HepG2 (cell line): ENCODE measurements around the gene VSX1. TPM values are rescaled to one million over a fixed set of nuclear protein-coding genes. Genes with fewer than 3 reads are reported as not detected.

ENCODE experiments used
- CREM ChIP-seq, 2 experiments: sonication (generic) in 1 of 2; formaldehyde crosslinking in 1 of 2; IDR thresholded peaks; 2 replicates each; pipeline versions ENCODE4 v1.4.0 to v1.6.1; 2016 to 2020; ENCODE audit warnings: antibody characterized with exemption in 1 of 2, mild to moderate bottlenecking in 1 of 2, missing genetic modification reagents in 1 of 2
- ERF ChIP-seq: IDR thresholded peaks from 2 replicates; pipeline ENCODE4 v1.6.1; 2018; ENCODE audit warnings: missing biosample characterization, missing genetic modification reagents
- HOXA5 ChIP-seq: sonication (generic); formaldehyde crosslinking; IDR thresholded peaks from 2 replicates; pipeline ENCODE4 v1.4.0; 2020; ENCODE audit warnings: missing genetic modification reagents
- MAFG ChIP-seq: sonication (generic); formaldehyde crosslinking; IDR thresholded peaks from 2 replicates; pipeline ENCODE4 v1.5.1; 2020; ENCODE audit warnings: mild to moderate bottlenecking, missing genetic modification reagents
- NCOA1 ChIP-seq: sonication (generic); formaldehyde crosslinking; IDR thresholded peaks from 2 replicates; pipeline ENCODE4 v1.9.0; 2021; ENCODE audit warnings: missing genetic modification reagents
- SAP130 ChIP-seq: IDR thresholded peaks from 2 replicates; pipeline ENCODE4 v1.6.1; 2016; ENCODE audit warnings: low read depth
- ZNF776 ChIP-seq: sonication (generic); formaldehyde crosslinking; IDR thresholded peaks from 2 replicates; pipeline ENCODE4 v1.4.0; 2020; ENCODE audit warnings: mild to moderate bottlenecking, missing genetic modification reagents
- ZSCAN29 ChIP-seq: sonication (generic); formaldehyde crosslinking; conservative IDR thresholded peaks from 2 replicates; pipeline ENCODE4 v1.4.0; 2020; ENCODE audit warnings: mild to moderate bottlenecking, missing genetic modification reagents
- polyA plus RNA-seq, 8 experiments: library from polyadenylated mRNA; depleted of rRNA in 3 of 8; stranded (reverse) in 7 of 8; unstranded in 1 of 8; fragments of >200 nt; fragmentation: Illumina TruSeq in 4 of 8; extraction: Trizol in 4 of 8; gene quantifications; 2 replicates each; pipeline versions ENCODE4 v1.2.1 to v1.2.3, GENCODE V29; 2011 to 2016; ENCODE audit warnings: low read depth in 4 of 8, missing spikeins in 1 of 8, mixed read lengths in 1 of 8; ENCODE audit not compliant: insufficient read depth in 1 of 8
- total RNA-seq, 5 experiments: library from RNA; depleted of rRNA; stranded (reverse); fragments of >200 nt; fragmentation: Illumina TruSeq; extraction: Trizol; gene quantifications; 2 replicates each; pipeline ENCODE4 v1.2.3, GENCODE V29; 2016; ENCODE audit warnings: low read depth in 1 of 5
- TF ChIP-seq, protein P1 (sequence below): sonication (generic); formaldehyde crosslinking; IDR thresholded peaks from 2 replicates; pipeline ENCODE4 v1.5.1; 2020; ENCODE audit warnings: missing genetic modification reagents, mild to moderate bottlenecking, borderline replicate concordance
- TF ChIP-seq, protein P2 (sequence below): IDR thresholded peaks from 2 replicates; pipeline ENCODE4 v1.6.1; 2012; ENCODE audit warnings: low read depth, low read length, improper control_type of control experiment
- TF ChIP-seq, protein P3 (sequence below): sonication (generic); formaldehyde crosslinking; conservative IDR thresholded peaks from 2 replicates; pipeline ENCODE4 v1.8.0; 2022; ENCODE audit warnings: mild to moderate bottlenecking, moderate library complexity, missing genetic modification reagents
- TF ChIP-seq, protein P4 (sequence below), 2 experiments: IDR thresholded peaks; 2 replicates each; pipeline ENCODE4 v1.6.1; 2011 to 2012; ENCODE audit warnings: low read length in 2 of 2, borderline replicate concordance in 1 of 2, low read depth in 1 of 2, mild to moderate bottlenecking in 1 of 2, moderate library complexity in 1 of 2
- TF ChIP-seq, protein P5 (sequence below): sonication (generic); formaldehyde crosslinking; IDR thresholded peaks from 2 replicates; pipeline ENCODE4 v1.4.0; 2020; ENCODE audit warnings: missing genetic modification reagents; ENCODE audit errors: not compliant biosample characterization
- TF ChIP-seq, protein P6 (sequence below): sonication (generic); formaldehyde crosslinking; IDR thresholded peaks from 2 replicates; pipeline ENCODE4 v1.4.0; 2020; ENCODE audit warnings: missing genetic modification reagents

Gene VSX1
- total and polyA plus RNA-seq, 2 of the 13 experiments (the other 11 are each of a cell fraction or from before 2014, with no cell fraction given) = 0.04 TPM; not detected in 1

DNA sequence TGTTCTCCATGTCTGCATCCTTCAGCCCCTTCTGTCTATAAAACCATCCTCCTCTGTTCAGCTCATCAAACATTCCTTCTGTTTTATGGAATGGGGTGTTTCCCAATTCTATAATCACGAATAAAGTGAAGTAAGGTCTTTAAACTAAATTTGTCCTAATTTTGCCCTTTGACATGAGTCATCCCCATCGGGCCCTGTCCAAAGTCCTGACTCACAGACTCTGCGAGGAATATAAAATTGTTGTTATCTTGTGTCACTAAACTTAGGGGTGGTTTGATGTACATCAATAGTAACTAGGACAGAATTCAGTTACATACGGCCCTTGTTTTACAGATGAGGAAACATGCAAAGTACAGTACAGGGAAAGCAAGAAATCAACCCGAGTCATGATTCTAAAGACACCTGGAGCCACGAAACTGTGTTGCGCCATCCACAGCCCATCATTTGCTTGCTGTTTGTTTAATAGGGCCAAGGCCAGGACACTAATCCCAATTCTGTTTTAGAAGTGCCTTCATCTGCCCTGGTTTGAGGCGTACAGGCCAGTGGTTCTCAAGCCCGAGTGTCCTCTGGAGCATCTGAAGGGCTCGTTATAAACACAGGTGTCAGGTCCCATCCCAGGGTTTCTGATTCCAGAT lies 26.8 kb downstream of the VSX1 start (continued):
- TF ChIP-seq, protein P1, sequence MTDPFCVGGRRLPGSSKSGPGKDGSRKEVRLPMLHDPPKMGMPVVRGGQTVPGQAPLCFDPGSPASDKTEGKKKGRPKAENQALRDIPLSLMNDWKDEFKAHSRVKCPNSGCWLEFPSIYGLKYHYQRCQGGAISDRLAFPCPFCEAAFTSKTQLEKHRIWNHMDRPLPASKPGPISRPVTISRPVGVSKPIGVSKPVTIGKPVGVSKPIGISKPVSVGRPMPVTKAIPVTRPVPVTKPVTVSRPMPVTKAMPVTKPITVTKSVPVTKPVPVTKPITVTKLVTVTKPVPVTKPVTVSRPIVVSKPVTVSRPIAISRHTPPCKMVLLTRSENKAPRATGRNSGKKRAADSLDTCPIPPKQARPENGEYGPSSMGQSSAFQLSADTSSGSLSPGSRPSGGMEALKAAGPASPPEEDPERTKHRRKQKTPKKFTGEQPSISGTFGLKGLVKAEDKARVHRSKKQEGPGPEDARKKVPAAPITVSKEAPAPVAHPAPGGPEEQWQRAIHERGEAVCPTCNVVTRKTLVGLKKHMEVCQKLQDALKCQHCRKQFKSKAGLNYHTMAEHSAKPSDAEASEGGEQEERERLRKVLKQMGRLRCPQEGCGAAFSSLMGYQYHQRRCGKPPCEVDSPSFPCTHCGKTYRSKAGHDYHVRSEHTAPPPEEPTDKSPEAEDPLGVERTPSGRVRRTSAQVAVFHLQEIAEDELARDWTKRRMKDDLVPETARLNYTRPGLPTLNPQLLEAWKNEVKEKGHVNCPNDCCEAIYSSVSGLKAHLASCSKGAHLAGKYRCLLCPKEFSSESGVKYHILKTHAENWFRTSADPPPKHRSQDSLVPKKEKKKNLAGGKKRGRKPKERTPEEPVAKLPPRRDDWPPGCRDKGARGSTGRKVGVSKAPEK (CRISPR knock-in tag) = 0 out of 2 replicates have a peak, but pooled peaks have one; percentile 65
- 0 out of 2 replicates have a peak, but pooled peaks have one; percentile 35 for TF ChIP-seq ZSCAN29
- TF ChIP-seq NCOA1 (CRISPR knock-in tag) = 0 out of 2 replicates have a peak, but pooled peaks have one; percentile 28
- TF ChIP-seq, protein P2, sequence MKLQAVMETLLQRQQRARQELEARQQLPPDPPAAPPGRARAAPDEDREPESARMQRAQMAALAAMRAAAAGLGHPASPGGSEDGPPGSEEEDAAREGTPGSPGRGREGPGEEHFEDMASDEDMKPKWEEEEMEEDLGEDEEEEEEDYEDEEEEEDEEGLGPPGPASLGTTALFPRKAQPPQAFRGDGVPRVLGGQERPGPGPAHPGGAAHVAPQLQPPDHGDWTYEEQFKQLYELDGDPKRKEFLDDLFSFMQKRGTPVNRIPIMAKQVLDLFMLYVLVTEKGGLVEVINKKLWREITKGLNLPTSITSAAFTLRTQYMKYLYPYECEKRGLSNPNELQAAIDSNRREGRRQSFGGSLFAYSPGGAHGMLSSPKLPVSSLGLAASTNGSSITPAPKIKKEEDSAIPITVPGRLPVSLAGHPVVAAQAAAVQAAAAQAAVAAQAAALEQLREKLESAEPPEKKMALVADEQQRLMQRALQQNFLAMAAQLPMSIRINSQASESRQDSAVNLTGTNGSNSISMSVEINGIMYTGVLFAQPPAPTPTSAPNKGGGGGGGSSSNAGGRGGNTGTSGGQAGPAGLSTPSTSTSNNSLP = peak; percentile 72; the same call in 1 of the 2 replicates
- TF ChIP-seq MAFG (CRISPR knock-in tag) = no peak
- TF ChIP-seq, protein P3, sequence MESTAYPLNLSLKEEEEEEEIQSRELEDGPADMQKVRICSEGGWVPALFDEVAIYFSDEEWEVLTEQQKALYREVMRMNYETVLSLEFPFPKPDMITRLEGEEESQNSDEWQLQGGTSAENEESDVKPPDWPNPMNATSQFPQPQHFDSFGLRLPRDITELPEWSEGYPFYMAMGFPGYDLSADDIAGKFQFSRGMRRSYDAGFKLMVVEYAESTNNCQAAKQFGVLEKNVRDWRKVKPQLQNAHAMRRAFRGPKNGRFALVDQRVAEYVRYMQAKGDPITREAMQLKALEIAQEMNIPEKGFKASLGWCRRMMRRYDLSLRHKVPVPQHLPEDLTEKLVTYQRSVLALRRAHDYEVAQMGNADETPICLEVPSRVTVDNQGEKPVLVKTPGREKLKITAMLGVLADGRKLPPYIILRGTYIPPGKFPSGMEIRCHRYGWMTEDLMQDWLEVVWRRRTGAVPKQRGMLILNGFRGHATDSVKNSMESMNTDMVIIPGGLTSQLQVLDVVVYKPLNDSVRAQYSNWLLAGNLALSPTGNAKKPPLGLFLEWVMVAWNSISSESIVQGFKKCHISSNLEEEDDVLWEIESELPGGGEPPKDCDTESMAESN (CRISPR knock-in tag) = 0 out of 2 replicates have a peak, but pooled peaks have one; percentile 27
- TF ChIP-seq, protein P4, sequence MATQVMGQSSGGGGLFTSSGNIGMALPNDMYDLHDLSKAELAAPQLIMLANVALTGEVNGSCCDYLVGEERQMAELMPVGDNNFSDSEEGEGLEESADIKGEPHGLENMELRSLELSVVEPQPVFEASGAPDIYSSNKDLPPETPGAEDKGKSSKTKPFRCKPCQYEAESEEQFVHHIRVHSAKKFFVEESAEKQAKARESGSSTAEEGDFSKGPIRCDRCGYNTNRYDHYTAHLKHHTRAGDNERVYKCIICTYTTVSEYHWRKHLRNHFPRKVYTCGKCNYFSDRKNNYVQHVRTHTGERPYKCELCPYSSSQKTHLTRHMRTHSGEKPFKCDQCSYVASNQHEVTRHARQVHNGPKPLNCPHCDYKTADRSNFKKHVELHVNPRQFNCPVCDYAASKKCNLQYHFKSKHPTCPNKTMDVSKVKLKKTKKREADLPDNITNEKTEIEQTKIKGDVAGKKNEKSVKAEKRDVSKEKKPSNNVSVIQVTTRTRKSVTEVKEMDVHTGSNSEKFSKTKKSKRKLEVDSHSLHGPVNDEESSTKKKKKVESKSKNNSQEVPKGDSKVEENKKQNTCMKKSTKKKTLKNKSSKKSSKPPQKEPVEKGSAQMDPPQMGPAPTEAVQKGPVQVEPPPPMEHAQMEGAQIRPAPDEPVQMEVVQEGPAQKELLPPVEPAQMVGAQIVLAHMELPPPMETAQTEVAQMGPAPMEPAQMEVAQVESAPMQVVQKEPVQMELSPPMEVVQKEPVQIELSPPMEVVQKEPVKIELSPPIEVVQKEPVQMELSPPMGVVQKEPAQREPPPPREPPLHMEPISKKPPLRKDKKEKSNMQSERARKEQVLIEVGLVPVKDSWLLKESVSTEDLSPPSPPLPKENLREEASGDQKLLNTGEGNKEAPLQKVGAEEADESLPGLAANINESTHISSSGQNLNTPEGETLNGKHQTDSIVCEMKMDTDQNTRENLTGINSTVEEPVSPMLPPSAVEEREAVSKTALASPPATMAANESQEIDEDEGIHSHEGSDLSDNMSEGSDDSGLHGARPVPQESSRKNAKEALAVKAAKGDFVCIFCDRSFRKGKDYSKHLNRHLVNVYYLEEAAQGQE (IDR thresholded peaks at IDR 0.05; ENCODE audit: borderline replicate concordance in 1 of 2, low read depth in 1 of 2, low read length in 2 of 2) = peak; percentile 40 to 94
- peak; percentile 60 for TF ChIP-seq SAP130 (CRISPR knock-in tag)
- TF ChIP-seq HOXA5 (CRISPR knock-in tag) = no peak
- 0 out of 2 replicates have a peak, but pooled peaks have one; percentile 36 for TF ChIP-seq ZNF776
- TF ChIP-seq, protein P5, sequence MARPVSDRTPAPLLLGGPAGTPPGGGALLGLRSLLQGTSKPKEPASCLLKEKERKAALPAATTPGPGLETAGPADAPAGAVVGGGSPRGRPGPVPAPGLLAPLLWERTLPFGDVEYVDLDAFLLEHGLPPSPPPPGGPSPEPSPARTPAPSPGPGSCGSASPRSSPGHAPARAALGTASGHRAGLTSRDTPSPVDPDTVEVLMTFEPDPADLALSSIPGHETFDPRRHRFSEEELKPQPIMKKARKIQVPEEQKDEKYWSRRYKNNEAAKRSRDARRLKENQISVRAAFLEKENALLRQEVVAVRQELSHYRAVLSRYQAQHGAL = no peak
- TF ChIP-seq CREM (IDR thresholded peaks at IDR 0.05) = peak; percentile 29; the same call in 1 of the 2 replicates
- TF ChIP-seq CREM (CRISPR knock-in tag; IDR thresholded peaks at IDR 0.05) = no peak
- TF ChIP-seq ERF (CRISPR knock-in tag) = 0 out of 2 replicates have a peak, but pooled peaks have one; percentile 45
- TF ChIP-seq, protein P6, sequence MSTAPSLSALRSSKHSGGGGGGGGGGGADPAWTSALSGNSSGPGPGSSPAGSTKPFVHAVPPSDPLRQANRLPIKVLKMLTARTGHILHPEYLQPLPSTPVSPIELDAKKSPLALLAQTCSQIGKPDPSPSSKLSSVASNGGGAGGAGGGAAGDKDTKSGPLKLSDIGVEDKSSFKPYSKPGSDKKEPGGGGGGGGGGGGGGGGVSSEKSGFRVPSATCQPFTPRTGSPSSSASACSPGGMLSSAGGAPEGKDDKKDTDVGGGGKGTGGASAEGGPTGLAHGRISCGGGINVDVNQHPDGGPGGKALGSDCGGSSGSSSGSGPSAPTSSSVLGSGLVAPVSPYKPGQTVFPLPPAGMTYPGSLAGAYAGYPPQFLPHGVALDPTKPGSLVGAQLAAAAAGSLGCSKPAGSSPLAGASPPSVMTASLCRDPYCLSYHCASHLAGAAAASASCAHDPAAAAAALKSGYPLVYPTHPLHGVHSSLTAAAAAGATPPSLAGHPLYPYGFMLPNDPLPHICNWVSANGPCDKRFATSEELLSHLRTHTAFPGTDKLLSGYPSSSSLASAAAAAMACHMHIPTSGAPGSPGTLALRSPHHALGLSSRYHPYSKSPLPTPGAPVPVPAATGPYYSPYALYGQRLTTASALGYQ (CRISPR knock-in tag) = 0 out of 2 replicates have a peak, but pooled peaks have one; percentile 44
